ENCODE results near the gene MYRF.

MYRF gene

GRCh38 chr11:61766353-61766841 is 14.0 kb downstream of the MYRF start:
- H3K4me3 ChIP-seq (replicated peaks; ENCODE audit: insufficient read depth, low read length), result no peak overlapping the region
- TF ChIP-seq POLR2AphosphoS5 (IDR thresholded peaks at IDR 0.05; ENCODE audit: low read depth) (no peak), GABPA (IDR thresholded peaks at IDR 0.05; ENCODE audit: low read depth) (no peak), CTCF (IDR thresholded peaks at IDR 0.05; ENCODE audit: insufficient read depth, low read length) (no peak), SPI1 (IDR thresholded peaks at IDR 0.05; ENCODE audit: borderline replicate concordance, low read depth) (no peak), REST (IDR thresholded peaks at IDR 0.05; ENCODE audit: insufficient replicate concordance, low read depth) (no peak)
- H3K27me3 ChIP-seq (ENCODE audit: insufficient read depth, poor library complexity, severe bottlenecking), result peaks cover 3% of the 10 kb centered on the region
- no peak for DNase-seq (ENCODE audit: low read depth in 1 of 2, low spot score in 1 of 2)
- no peak overlapping the region for H3K27ac ChIP-seq (replicated peaks)

- H3K4me3 ChIP-seq (replicated peaks; ENCODE audit: insufficient read depth, low read length), result no peak overlapping the region
- DNase-seq (ENCODE audit: low read depth in 1 of 2, low spot score in 1 of 2), result no peak
- TF ChIP-seq GABPA (IDR thresholded peaks at IDR 0.05; ENCODE audit: low read depth), result no peak
- no peak for TF ChIP-seq REST (IDR thresholded peaks at IDR 0.05; ENCODE audit: insufficient replicate concordance, low read depth)
- no peak for TF ChIP-seq SPI1 (IDR thresholded peaks at IDR 0.05; ENCODE audit: borderline replicate concordance, low read depth)
- no peak for TF ChIP-seq POLR2AphosphoS5 (IDR thresholded peaks at IDR 0.05; ENCODE audit: low read depth)
- no peak for TF ChIP-seq CTCF (IDR thresholded peaks at IDR 0.05; ENCODE audit: insufficient read depth, low read length)
- no peak overlapping the region for H3K27ac ChIP-seq (replicated peaks)
- no peaks in the 10 kb centered on the region for H3K27me3 ChIP-seq (ENCODE audit: insufficient read depth, poor library complexity, severe bottlenecking)
Measured at GRCh38 chr11:61768376-61769076, 16.1 kb downstream of the MYRF start.

GRCh38 chr11:61769169-61769920 is 16.9 kb downstream of the MYRF start:
- TF ChIP-seq SPI1 (IDR thresholded peaks at IDR 0.05; ENCODE audit: borderline replicate concordance, low read depth) (no peak), REST (IDR thresholded peaks at IDR 0.05; ENCODE audit: insufficient replicate concordance, low read depth) (no peak), GABPA (IDR thresholded peaks at IDR 0.05; ENCODE audit: low read depth) (no peak), CTCF (IDR thresholded peaks at IDR 0.05; ENCODE audit: insufficient read depth, low read length) (no peak), POLR2AphosphoS5 (IDR thresholded peaks at IDR 0.05; ENCODE audit: low read depth) (no peak)
- H3K4me3 ChIP-seq (replicated peaks; ENCODE audit: insufficient read depth, low read length), result no peak overlapping the region
- no peaks in the 10 kb centered on the region for H3K27me3 ChIP-seq (ENCODE audit: insufficient read depth, poor library complexity, severe bottlenecking)
- DNase-seq (ENCODE audit: low read depth in 1 of 2, low spot score in 1 of 2), result no peak
- no peak overlapping the region for H3K27ac ChIP-seq (replicated peaks)

Measured in HL-60 (cell line).